Stimulated activated CD4-positive, alpha-beta T cell treated with anti-CD3 and anti-CD28 coated beads, Interleukin-4, amount 100 ng/mL, for 48 hours (primary cell): ENCODE data around the gene ZNF624.

Experiments used
- DNase-seq, 2 donors: peaks; one replicate each; pipeline ENCODE4 v3.0.0-alpha.2; 2020; ENCODE audit warnings: low read depth in 2 of 2

Gene ZNF624

GRCh38 chr17:16593356-16594102 lies 60.1 kb downstream of the ZNF624 start:
- no peak for DNase-seq

- peak; percentile 89 to 90 for DNase-seq
Measured at GRCh38 chr17:16589097-16589969, 64.3 kb downstream of the ZNF624 start.

GRCh38 chr17:16585796-16586195 lies 67.9 kb downstream of the ZNF624 start:
- no peak for DNase-seq

- peak; percentile 90 to 92 for DNase-seq
Measured at GRCh38 chr17:16584273-16584995, 69.2 kb downstream of the ZNF624 start.

- DNase-seq, result no peak
Measured at GRCh38 chr17:16583781-16584180, 69.9 kb downstream of the ZNF624 start.

GRCh38 chr17:16573466-16573865 lies 80.2 kb downstream of the ZNF624 start:
- DNase-seq, result no peak
